T47D (cell line): Measurements from ENCODE around the gene LCE1D.

Experiments
- DNase-seq, 2 experiments: peaks; one replicate each; pipeline versions ENCODE4 v3.0.0 to v3.0.0-alpha.2; 2011 to 2012; ENCODE audit warnings: low read depth in 1 of 2, low spot score in 1 of 2
- JUND ChIP-seq: IDR thresholded peaks from 2 replicates; pipeline ENCODE4 v1.6.1; 2012; ENCODE audit warnings: low read depth
- in situ Hi-C: cut with HindIII; loops from 2 replicates; pipeline ENCODE4 v1.10.0; 2016; ENCODE audit warnings: low sequenced_read_pairs, low pct_unique_long_range_greater_than_20kb

Gene LCE1D

GRCh38 chr1:152774875-152775274 lies 21.6 kb upstream of the LCE1D start, which contains the start of gene LCE1F:
TSS of gene LCE1F (plus strand) at chr1:152775140. CDS start at chr1:152776372, 1,232 bp downstream.
- in situ Hi-C loops, result no loop called here
- TF ChIP-seq JUND, result no peak
- DNase-seq, result peak in 1 of 2 experiments; percentile 42

- no peak for TF ChIP-seq JUND
- in situ Hi-C loops, result no loop called here
- no peak for DNase-seq
These were observed 20.2 kb upstream of the LCE1D start for GRCh38 chr1:152776361-152776760.

GRCh38 chr1:152777510-152778137 lies 18.9 kb upstream of the LCE1D start:
- in situ Hi-C loops, result no loop called here
- TF ChIP-seq JUND, result no peak
- peak in 1 of 2 experiments; percentile 81 for DNase-seq

- no peak for TF ChIP-seq JUND
- no peak for DNase-seq
- in situ Hi-C loops, result no loop called here
These were observed 13.4 kb upstream of the LCE1D start for GRCh38 chr1:152783095-152783494.

- in situ Hi-C loops, result no loop called here
- no peak for TF ChIP-seq JUND
- peak in 1 of 2 experiments; percentile 5 for DNase-seq
These were observed 10.4 kb upstream of the LCE1D start, which contains the start of gene LCE1E for GRCh38 chr1:152786077-152786476. TSS of gene LCE1E (plus strand) at chr1:152786257. CDS start at chr1:152787300, 1,043 bp downstream.

GRCh38 chr1:152795686-152796085 lies 835 bp upstream of the LCE1D start:
- DNase-seq, result no peak
- in situ Hi-C loops, result no loop called here
- no peak for TF ChIP-seq JUND

GRCh38 chr1:152801333-152801732 lies 4.8 kb downstream of the LCE1D start:
- no peak for DNase-seq
- TF ChIP-seq JUND, result no peak
- in situ Hi-C loops, result no loop called here

- in situ Hi-C loops, result no loop called here
- no peak for DNase-seq
- no peak for TF ChIP-seq JUND
These were observed 10.1 kb downstream of the LCE1D start, which contains the start of gene LCE1C for GRCh38 chr1:152806576-152806975. TSS of gene LCE1C (minus strand) at chr1:152806651. CDS start at chr1:152805478, 1,173 bp downstream.

- TF ChIP-seq JUND, result no peak
- in situ Hi-C loops, result no loop called here
- DNase-seq, result no peak
These were observed 14.5 kb downstream of the LCE1D start for GRCh38 chr1:152811050-152811449.

GRCh38 chr1:152811671-152812070 lies 15.2 kb downstream of the LCE1D start, which contains the start of gene LCE1B:
TSS of gene LCE1B (plus strand) at chr1:152811971. CDS start at chr1:152812447, 476 bp downstream.
- TF ChIP-seq JUND, result no peak
- in situ Hi-C loops, result no loop called here
- DNase-seq, result no peak

GRCh38 chr1:152817309-152817708 lies 20.8 kb downstream of the LCE1D start:
- in situ Hi-C loops, result no loop called here
- DNase-seq, result no peak
- no peak for TF ChIP-seq JUND

GRCh38 chr1:152823294-152823693 lies 26.8 kb downstream of the LCE1D start:
- DNase-seq, result no peak

GRCh38 chr1:152824964-152825363 lies 28.4 kb downstream of the LCE1D start:
- no peak for TF ChIP-seq JUND
- no peak for DNase-seq
- in situ Hi-C loops, result no loop called here

More at GRCh38 chr1:152823294-152823693, 26.8 kb downstream of the LCE1D start:
- TF ChIP-seq JUND, result no peak
- in situ Hi-C loops, result no loop called here
